IMR-90 (cell line): Measurements from ENCODE around the gene MYH11. TPM values are rescaled to one million over a fixed set of nuclear protein-coding genes. Genes with fewer than 3 reads are reported as not detected.

ENCODE experiments used
- ATAC-seq: fragments of 200-7000 bp; cut with Tn5 transposase; 2 replicates; pipeline ENCODE4 v1.9.1; 2020; ENCODE audit warnings: low read depth, mild to moderate bottlenecking, moderate library complexity
- BruUV-seq: library from RNA; stranded (reverse); fragments of 400-500 nt; replicated peaks from 2 replicates; lab custom pipeline; 2021; lab: Mats Ljungman, UMichigan
- CTCF ChIA-PET: fragments of 300-600 bp; formaldehyde crosslinking; extraction: SDS; loops from one replicate; lab custom pipeline; 2021; ENCODE audit warnings: antibody characterized with exemption; lab: Yijun Ruan, JAX
- POLR2A ChIA-PET: fragments of 300-600 bp; sonication (Branson Sonifier 250); formaldehyde crosslinking; loops from one replicate; lab custom pipeline; 2022; ENCODE audit warnings: antibody characterized with exemption; ENCODE audit not compliant: unreplicated experiment; lab: Charles Lee
- DNase-seq: peaks from one replicate; pipeline ENCODE4 v3.0.0; 2013
- H2AFZ ChIP-seq: replicated peaks from 2 replicates; pipeline ENCODE3; 2013; ENCODE audit warnings: low read length, mild to moderate bottlenecking; ENCODE audit not compliant: poor library complexity
- H2AK5ac ChIP-seq: 2 replicates; pipeline ENCODE4 v1.6.1; 2013; ENCODE audit warnings: low read depth, low read length, inconsistent platforms
- H2AK9ac ChIP-seq: replicated peaks from 2 replicates; pipeline ENCODE3; 2013; ENCODE audit warnings: mild to moderate bottlenecking, low read depth, low read length, moderate library complexity; ENCODE audit not compliant: poor library complexity
- H2BK120ac ChIP-seq: 2 replicates; pipeline ENCODE4 v1.6.1; 2013; ENCODE audit warnings: low read depth, low read length, inconsistent platforms
- H2BK15ac ChIP-seq: 3 replicates; pipeline ENCODE4 v1.6.1; 2013; ENCODE audit warnings: low read depth, low read length, inconsistent platforms
- H2BK20ac ChIP-seq: 2 replicates; pipeline ENCODE4 v1.6.1; 2013; ENCODE audit warnings: low read depth, mild to moderate bottlenecking, inconsistent platforms, low read length, moderate library complexity
- H2BK5ac ChIP-seq: 2 replicates; pipeline ENCODE4 v1.6.1; 2013; ENCODE audit warnings: mild to moderate bottlenecking, low read depth, low read length, inconsistent platforms; ENCODE audit not compliant: poor library complexity, severe bottlenecking
- H3K14ac ChIP-seq: replicated peaks from 2 replicates; pipeline ENCODE4 v1.6.1; 2013; ENCODE audit warnings: low read depth, low read length, inconsistent platforms
- H3K18ac ChIP-seq: 2 replicates; pipeline ENCODE4 v1.6.1; 2013; ENCODE audit warnings: low read depth, low read length, control low read depth
- H3K23ac ChIP-seq: 2 replicates; pipeline ENCODE4 v1.6.1; 2013; ENCODE audit warnings: low read depth, low read length, inconsistent platforms
- H3K27ac ChIP-seq: 2 replicates; pipeline ENCODE4 v1.5.1; 2013; ENCODE audit warnings: mild to moderate bottlenecking, control low read depth, low read length; ENCODE audit not compliant: insufficient read depth
- H3K27me3 ChIP-seq: 2 replicates; pipeline ENCODE4 v1.6.1; 2013; ENCODE audit warnings: low read length; ENCODE audit not compliant: control insufficient read depth, insufficient read depth
- H3K36me3 ChIP-seq: 2 replicates; pipeline ENCODE4 v1.6.1; 2013; ENCODE audit warnings: low read length, mixed read lengths; ENCODE audit not compliant: control insufficient read depth, insufficient read depth
- H3K4ac ChIP-seq: 2 replicates; pipeline ENCODE4 v1.6.1; 2013; ENCODE audit warnings: low read depth, low read length, inconsistent platforms
- H3K4me1 ChIP-seq: 2 replicates; pipeline ENCODE4 v1.6.1; 2013; ENCODE audit warnings: low read length, mixed read lengths; ENCODE audit not compliant: control insufficient read depth, insufficient read depth
- H3K4me2 ChIP-seq: 2 replicates; pipeline ENCODE4 v1.6.1; 2013; ENCODE audit warnings: low read depth, mild to moderate bottlenecking, control low read depth, low read length, moderate library complexity
- H3K4me3 ChIP-seq: 2 replicates; pipeline ENCODE4 v1.5.1; 2013; ENCODE audit warnings: low read depth, mild to moderate bottlenecking, control low read depth, low read length, moderate library complexity; ENCODE audit not compliant: insufficient read depth
- H3K56ac ChIP-seq: 2 replicates; pipeline ENCODE4 v1.6.1; 2013; ENCODE audit warnings: low read length, inconsistent platforms; ENCODE audit not compliant: insufficient read depth; ENCODE audit errors: extremely low read depth
- H3K79me1 ChIP-seq, 2 experiments: 2 replicates each; pipeline ENCODE4 v1.6.1; 2013; ENCODE audit warnings: low read length in 2 of 2, inconsistent platforms in 1 of 2, low read depth in 1 of 2
- H3K9ac ChIP-seq: 2 replicates; pipeline ENCODE4 v1.6.1; 2013; ENCODE audit warnings: low read depth, low read length, control low read depth
- H3K9me1 ChIP-seq: 2 replicates; pipeline ENCODE4 v1.6.1; 2013; ENCODE audit warnings: low read length, inconsistent platforms; ENCODE audit not compliant: insufficient read depth
- H3K9me3 ChIP-seq: 2 replicates; pipeline ENCODE4 v1.6.1; 2013; ENCODE audit warnings: low read length; ENCODE audit not compliant: control insufficient read depth, insufficient read depth
- H4K20me1 ChIP-seq: 2 replicates; pipeline ENCODE4 v1.6.1; 2013; ENCODE audit warnings: low read length, inconsistent platforms; ENCODE audit not compliant: insufficient read depth
- H4K5ac ChIP-seq: 2 replicates; pipeline ENCODE4 v1.6.1; 2013; ENCODE audit warnings: mild to moderate bottlenecking, low read depth, low read length, control low read depth
- H4K8ac ChIP-seq, 2 experiments: 2 replicates each; pipeline ENCODE4 v1.6.1; 2013; ENCODE audit warnings: low read depth in 2 of 2, low read length in 2 of 2, control low read depth in 1 of 2, inconsistent platforms in 1 of 2
- H4K91ac ChIP-seq: 2 replicates; pipeline ENCODE4 v1.6.1; 2013; ENCODE audit warnings: low read depth, low read length, inconsistent platforms; ENCODE audit not compliant: insufficient read depth
- CHD1 ChIP-seq: IDR thresholded peaks from 2 replicates; pipeline ENCODE4 v1.6.1; 2012; ENCODE audit warnings: low read depth, low read length, improper control_type of control experiment
- NFE2L2 ChIP-seq: fragments of 150-350 bp; IDR thresholded peaks from 2 replicates; pipeline ENCODE4 v1.6.1; 2016; ENCODE audit warnings: low read depth, mild to moderate bottlenecking, low read length
- WGBS, 2 experiments: methylation state at CpG; one replicate each; pipeline versions ENCODE4 v1.1.5 to v1.1.7; 2013; ENCODE audit warnings: missing lambda C conversion rate in 2 of 2; ENCODE audit not compliant: insufficient read length in 1 of 2; ENCODE audit errors: extremely low coverage in 2 of 2; 5-methylcytosine and 5-hydroxymethylcytosine counted together
- dilution Hi-C: fragments of 300-500 bp; cut with HindIII; formaldehyde crosslinking; loops from one replicate; pipeline ENCODE4 v1.14.3; 2018; ENCODE audit warnings: low sequenced_read_pairs; ENCODE audit not compliant: unreplicated experiment
- in situ Hi-C: fragments of 300-500 bp; cut with MboI; formaldehyde crosslinking; loops from 3 replicates; pipeline ENCODE4 v1.14.3; 2019; ENCODE audit warnings: low sequenced_read_pairs, inconsistent platforms, mixed read lengths
- intact Hi-C: fragments of 100-400 bp; cut with micrococcal nuclease; formaldehyde crosslinking; loops from 2 replicates; pipeline ENCODE4 v1.10.0; 2022
- polyA plus RNA-seq, 3 experiments: library from polyadenylated mRNA; depleted of rRNA; stranded (reverse); fragments of >200 nt; gene quantifications; 2 replicates each; pipeline ENCODE4 v1.2.3, GENCODE V29; 2012; ENCODE audit warnings: low replicate concordance in 1 of 3
- total RNA-seq: library from RNA; depleted of rRNA; stranded (reverse); fragments of >200 nt; gene quantifications from 2 replicates; pipeline ENCODE4 v1.2.3, GENCODE V29; 2012
- TF ChIP-seq, protein P1 (sequence below): fragments of 150-350 bp; IDR thresholded peaks from 2 replicates; pipeline ENCODE4 v1.6.1; 2017; ENCODE audit warnings: mild to moderate bottlenecking, antibody characterized with exemption, low read length, low read depth
- TF ChIP-seq, protein P2 (sequence below): fragments of 150-350 bp; IDR thresholded peaks from 2 replicates; pipeline ENCODE4 v1.6.1; 2016; ENCODE audit warnings: low read depth, mild to moderate bottlenecking, low read length, moderate library complexity, borderline replicate concordance

MYH11 gene
- total and polyA plus RNA-seq, 2 of the 4 experiments (the other 2 are of a cell fraction) = under 0.01 to 0.12 TPM

DNA sequence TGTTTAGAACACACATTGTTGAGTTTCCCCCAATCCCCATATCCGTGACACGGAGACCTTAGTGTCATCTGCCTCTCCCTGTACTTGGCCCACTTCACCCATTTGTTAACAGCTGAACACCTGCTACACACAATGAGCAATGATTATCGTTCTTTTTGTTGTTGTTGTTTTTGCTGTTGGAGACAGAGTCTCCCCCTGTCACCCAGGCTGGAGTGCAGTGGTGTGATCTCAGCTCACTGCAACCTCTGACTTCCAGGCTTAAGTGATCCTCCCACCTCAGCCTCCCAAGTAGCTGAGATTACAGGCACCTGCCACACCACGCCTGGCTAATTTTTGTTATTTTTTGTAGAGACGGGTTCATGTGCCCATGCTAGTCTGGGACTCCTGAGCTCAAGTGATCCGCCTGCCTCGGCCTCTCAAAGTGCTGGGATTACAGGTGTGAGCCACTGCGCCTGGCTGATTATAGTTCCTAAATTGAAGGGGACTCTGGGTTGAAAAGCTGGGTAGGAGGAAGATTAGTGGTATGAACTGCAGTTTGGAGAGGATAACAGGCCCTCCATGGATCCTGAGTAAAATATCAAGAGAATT lies 185.2 kb downstream of the MYH11 start:
- H2BK120ac ChIP-seq = peak overlapping the region; percentile 61; the same call in 1 of the 2 replicates
- peaks cover 31 to 56% of the 10 kb centered on the region in 2 experiments for H3K79me1 ChIP-seq
- peaks cover 21% of the 10 kb centered on the region for H3K36me3 ChIP-seq
- H3K27ac ChIP-seq = 0 out of 2 replicates have a peak overlapping the region, but pooled peaks have one; percentile 18
- H4K5ac ChIP-seq = no peak overlapping the region
- dilution Hi-C loops (no loop called here), in situ Hi-C loops (no loop called here), intact Hi-C loops (loop anchor here (2.0 kb wide), 1 partner anchor 21 kb away; the partner anchor contains the start of gene NDE1)
- H3K27me3 ChIP-seq = no peaks in the 10 kb centered on the region
- WGBS, 2 experiments = 95% methylated on average over 3 of the region's 8 CpGs; no CpG with 5 or more reads in 1 of the 2 experiments
- no peak overlapping the region for H3K18ac ChIP-seq
- no peak overlapping the region for H3K56ac ChIP-seq
- no peak overlapping the region for H2AK9ac ChIP-seq
- ChIA-PET CTCF (interaction anchor here (0.6 to 2.4 kb wide), 2 partner anchors 11 to 236 kb away, joined by 5 to 14 read pairs; no protein-coding TSS in a partner anchor), POLR2A (no interaction called here)
- peak overlapping the region; percentile 77; the same call in 1 of the 2 replicates for H2AK5ac ChIP-seq
- no TSS peak for BruUV-seq
- H2AFZ ChIP-seq = no peak overlapping the region
- H3K4me1 ChIP-seq = peaks cover 11% of the 10 kb centered on the region
- peaks cover 8% of the 10 kb centered on the region; the same call in 1 of the 2 replicates for H4K20me1 ChIP-seq
- no peak overlapping the region for H3K4me2 ChIP-seq
- TF ChIP-seq, protein P1, sequence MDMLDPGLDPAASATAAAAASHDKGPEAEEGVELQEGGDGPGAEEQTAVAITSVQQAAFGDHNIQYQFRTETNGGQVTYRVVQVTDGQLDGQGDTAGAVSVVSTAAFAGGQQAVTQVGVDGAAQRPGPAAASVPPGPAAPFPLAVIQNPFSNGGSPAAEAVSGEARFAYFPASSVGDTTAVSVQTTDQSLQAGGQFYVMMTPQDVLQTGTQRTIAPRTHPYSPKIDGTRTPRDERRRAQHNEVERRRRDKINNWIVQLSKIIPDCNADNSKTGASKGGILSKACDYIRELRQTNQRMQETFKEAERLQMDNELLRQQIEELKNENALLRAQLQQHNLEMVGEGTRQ = no peak
- TF ChIP-seq, protein P2, sequence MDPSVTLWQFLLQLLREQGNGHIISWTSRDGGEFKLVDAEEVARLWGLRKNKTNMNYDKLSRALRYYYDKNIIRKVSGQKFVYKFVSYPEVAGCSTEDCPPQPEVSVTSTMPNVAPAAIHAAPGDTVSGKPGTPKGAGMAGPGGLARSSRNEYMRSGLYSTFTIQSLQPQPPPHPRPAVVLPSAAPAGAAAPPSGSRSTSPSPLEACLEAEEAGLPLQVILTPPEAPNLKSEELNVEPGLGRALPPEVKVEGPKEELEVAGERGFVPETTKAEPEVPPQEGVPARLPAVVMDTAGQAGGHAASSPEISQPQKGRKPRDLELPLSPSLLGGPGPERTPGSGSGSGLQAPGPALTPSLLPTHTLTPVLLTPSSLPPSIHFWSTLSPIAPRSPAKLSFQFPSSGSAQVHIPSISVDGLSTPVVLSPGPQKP = no peak
- no peak for TF ChIP-seq NFE2L2
- TF ChIP-seq CHD1 = no peak
- 0 out of 2 replicates have a peak overlapping the region, but pooled peaks have one; percentile 16 for H3K23ac ChIP-seq
- H3K4ac ChIP-seq = peak overlapping the region; percentile 47; the same call in 1 of the 2 replicates
- peak overlapping the region; percentile 1; the same call in 1 of the 2 replicates for H2BK20ac ChIP-seq
- peak overlapping the region; percentile 67; the same call in 1 of the 3 replicates for H2BK15ac ChIP-seq
- H3K9me1 ChIP-seq = peaks cover 9% of the 10 kb centered on the region
- H2BK5ac ChIP-seq = no peak overlapping the region
- no peak overlapping the region for H4K91ac ChIP-seq
- 0 out of 2 replicates have a peak overlapping the region, but pooled peaks have one; percentile 31 for H3K14ac ChIP-seq
- ATAC-seq (no peak), DNase-seq (no peak)
- H3K4me3 ChIP-seq = no peak overlapping the region
- no peaks in the 10 kb centered on the region for H3K9me3 ChIP-seq
- H3K9ac ChIP-seq = no peak overlapping the region
- no peak overlapping the region for H4K8ac ChIP-seq
